ENCODE measurements around the gene WDR7.

Gene WDR7

DNA sequence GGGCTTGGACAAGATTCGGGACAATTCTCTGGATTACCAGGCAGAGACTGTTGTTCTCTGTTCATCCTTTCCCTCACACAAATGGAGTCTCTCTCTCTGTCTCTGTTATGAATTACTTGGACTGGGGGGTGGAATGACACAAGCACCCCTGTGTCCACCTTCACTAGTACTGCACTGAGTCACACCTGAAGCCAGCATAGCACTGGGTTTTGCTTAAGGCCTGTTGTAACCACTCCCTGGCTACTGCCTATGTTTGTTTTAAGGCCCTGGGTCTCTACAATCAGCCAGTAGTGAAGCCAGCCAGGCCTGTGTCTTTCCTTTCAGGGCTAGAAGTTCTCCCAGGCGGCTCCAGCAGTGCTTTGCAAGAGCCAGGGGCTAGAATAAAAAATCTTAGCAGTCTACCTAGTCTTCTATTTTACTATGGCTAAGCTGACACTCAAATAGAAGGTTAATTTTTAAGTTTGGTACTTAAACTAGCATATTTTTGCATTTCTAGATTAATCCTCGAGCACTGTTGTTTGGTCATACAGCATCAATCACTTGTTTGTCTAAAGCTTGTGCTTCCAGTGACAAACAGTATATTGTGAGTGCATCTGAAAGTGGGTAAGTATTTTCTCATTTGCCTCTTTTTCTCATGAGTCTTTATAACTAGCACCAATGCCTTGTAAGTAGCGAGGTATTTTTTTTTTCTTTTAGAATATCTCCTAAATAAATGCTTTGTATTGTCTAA is 27.8 kb downstream of the WDR7 start:
- WGBS, 2 experiments, result 91% methylated on average over 3 of the region's 4 CpGs
- H3K4me1 ChIP-seq (ENCODE audit: control insufficient read depth, insufficient read depth, low read length), result no peaks in the 10 kb centered on the region
- no peak overlapping the region for H3K27ac ChIP-seq (ENCODE audit: insufficient read depth, low read depth, low read length, poor library complexity, severe bottlenecking)
- H3K4me3 ChIP-seq (ENCODE audit: insufficient read depth, low read depth, low read length), result no peak overlapping the region
- no peaks in the 10 kb centered on the region for H3K27me3 ChIP-seq (ENCODE audit: control insufficient read depth, insufficient read depth, low read length, poor library complexity, severe bottlenecking)
- no peaks in the 10 kb centered on the region for H3K36me3 ChIP-seq (ENCODE audit: control insufficient read depth, insufficient read depth, low read length)
- H3K9me3 ChIP-seq (ENCODE audit: control insufficient read depth, low read length), result no peaks in the 10 kb centered on the region

DNA sequence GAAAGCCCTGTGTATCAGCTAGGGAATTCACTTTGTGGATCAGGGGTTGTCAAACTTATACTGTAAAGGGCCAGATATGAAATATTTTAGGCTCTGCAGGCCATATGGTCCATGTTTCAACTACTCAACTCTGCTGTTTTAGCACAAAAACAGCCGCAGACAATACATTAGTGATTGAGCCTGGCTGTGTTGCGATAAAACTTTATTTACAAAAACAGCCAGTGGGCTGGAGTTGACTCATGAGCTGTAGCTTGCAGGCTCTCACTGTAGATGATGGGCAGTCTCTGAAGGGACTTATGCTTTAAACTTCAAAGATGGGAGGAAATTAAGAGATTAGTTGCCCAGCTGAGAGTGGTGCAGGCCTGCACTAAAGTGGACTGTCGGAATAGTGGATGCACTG is 33.1 kb downstream of the WDR7 start:
- 96 to 97% methylated on average over 3 of the region's 3 CpGs for WGBS, 2 experiments
- no peak overlapping the region for H3K4me3 ChIP-seq (ENCODE audit: insufficient read depth, low read depth, low read length)

DNA sequence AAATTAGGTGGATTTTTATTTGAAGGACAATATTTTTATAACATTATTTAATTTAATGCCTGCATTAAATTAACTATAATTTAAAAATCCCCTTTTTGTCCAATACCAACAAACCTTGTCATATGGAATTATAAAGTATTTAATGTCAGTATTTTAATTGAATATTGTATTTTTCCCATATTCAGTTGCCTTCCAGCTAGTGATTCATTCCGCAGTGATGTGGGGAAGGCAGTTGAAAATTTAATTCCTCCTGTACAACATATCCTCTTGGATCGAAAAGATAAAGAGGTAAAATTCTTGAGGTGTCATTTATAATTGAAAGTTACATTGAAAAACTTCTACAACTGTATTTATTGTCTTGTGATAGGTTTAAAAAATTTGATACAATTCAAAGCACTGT is 40.4 kb downstream of the WDR7 start:
- Histone ChIP-seq H3K4me1 (ENCODE audit: control insufficient read depth, insufficient read depth, low read length) (no peaks in the 10 kb centered on the region), H3K4me3 (ENCODE audit: insufficient read depth, low read depth, low read length) (no peak overlapping the region), H3K27me3 (ENCODE audit: control insufficient read depth, insufficient read depth, low read length, poor library complexity, severe bottlenecking) (no peaks in the 10 kb centered on the region), H3K27ac (ENCODE audit: insufficient read depth, low read depth, low read length, poor library complexity, severe bottlenecking) (no peak overlapping the region), H3K9me3 (ENCODE audit: control insufficient read depth, low read length) (no peaks in the 10 kb centered on the region), H3K36me3 (ENCODE audit: control insufficient read depth, insufficient read depth, low read length) (no peaks in the 10 kb centered on the region)
- WGBS, 2 experiments, result 100% methylated on average over 2 of the region's 2 CpGs; no CpG with 5 or more reads in 1 of the 2 experiments

More for the DNA sequence above, 33.1 kb downstream of the WDR7 start:
- H3K36me3 ChIP-seq (ENCODE audit: control insufficient read depth, insufficient read depth, low read length), result no peaks in the 10 kb centered on the region
- H3K27me3 ChIP-seq (ENCODE audit: control insufficient read depth, insufficient read depth, low read length, poor library complexity, severe bottlenecking), result no peaks in the 10 kb centered on the region
- H3K9me3 ChIP-seq (ENCODE audit: control insufficient read depth, low read length), result no peaks in the 10 kb centered on the region
- no peaks in the 10 kb centered on the region for H3K4me1 ChIP-seq (ENCODE audit: control insufficient read depth, insufficient read depth, low read length)
- H3K27ac ChIP-seq (ENCODE audit: insufficient read depth, low read depth, low read length, poor library complexity, severe bottlenecking), result no peak overlapping the region

DNA sequence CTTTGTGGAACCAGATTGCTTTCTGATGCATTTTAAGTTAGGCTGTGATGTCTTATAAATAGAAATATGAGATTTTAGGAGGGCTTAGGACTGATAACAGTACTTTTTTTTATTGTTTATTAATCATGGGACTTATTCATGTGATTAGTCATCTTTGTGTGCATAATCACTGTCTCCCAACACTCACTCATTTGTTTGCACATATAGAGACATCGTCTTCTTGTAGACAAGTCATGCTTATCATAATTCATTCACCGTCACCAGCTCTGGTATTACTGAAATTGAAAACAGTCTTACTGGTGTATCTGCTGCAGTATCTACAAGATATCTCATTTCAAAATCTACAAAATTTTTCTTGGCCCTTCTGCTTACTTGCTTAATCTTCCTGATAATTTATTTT is 45.8 kb downstream of the WDR7 start:
- 88 to 90% methylated on average over 2 of the region's 2 CpGs for WGBS, 2 experiments
- H3K27ac ChIP-seq (ENCODE audit: insufficient read depth, low read depth, low read length, poor library complexity, severe bottlenecking), result no peak overlapping the region
- H3K36me3 ChIP-seq (ENCODE audit: control insufficient read depth, insufficient read depth, low read length), result no peaks in the 10 kb centered on the region
- no peak overlapping the region for H3K4me3 ChIP-seq (ENCODE audit: insufficient read depth, low read depth, low read length)
- no peaks in the 10 kb centered on the region for H3K4me1 ChIP-seq (ENCODE audit: control insufficient read depth, insufficient read depth, low read length)
- H3K9me3 ChIP-seq (ENCODE audit: control insufficient read depth, low read length), result no peaks in the 10 kb centered on the region
- no peaks in the 10 kb centered on the region for H3K27me3 ChIP-seq (ENCODE audit: control insufficient read depth, insufficient read depth, low read length, poor library complexity, severe bottlenecking)

DNA sequence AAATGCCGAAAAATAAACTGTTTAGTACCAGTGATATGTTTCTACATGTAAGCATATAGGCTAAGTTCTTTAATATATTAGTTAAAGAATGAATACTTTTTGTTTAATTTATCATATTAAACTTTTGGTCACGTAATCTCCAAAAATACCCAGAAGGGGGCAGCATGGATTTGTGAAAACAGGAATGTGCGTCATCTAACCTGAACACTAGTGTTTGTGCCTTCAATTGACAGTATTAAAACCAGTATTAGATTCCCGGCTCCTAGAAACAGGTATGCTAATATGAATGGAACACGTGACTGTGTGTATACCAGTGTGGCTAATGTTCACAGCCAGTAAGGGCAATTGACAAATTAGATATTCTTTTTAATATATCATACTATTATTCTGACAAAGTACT is 51.8 kb downstream of the WDR7 start:
- H3K9me3 ChIP-seq (ENCODE audit: control insufficient read depth, low read length), result no peaks in the 10 kb centered on the region
- 76 to 89% methylated on average over 5 of the region's 5 CpGs for WGBS, 2 experiments

DNA sequence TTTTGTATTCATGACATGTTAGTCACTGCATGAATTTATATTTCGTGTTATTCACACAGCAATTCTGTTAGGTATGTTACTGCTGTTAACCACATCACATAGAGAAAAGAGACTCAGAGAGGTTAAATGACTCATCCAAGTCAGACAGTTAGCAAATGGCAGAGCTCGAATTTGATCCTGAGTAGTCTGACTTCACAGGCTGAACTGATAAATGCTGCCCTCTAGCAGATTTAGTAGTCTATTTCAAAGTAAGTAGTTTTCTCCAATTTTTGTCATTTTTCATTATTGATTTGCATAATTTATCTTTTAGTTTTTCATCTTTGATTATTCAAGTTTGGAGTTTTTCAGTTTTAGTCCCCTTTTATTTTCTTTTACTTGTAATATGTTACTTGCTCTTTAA is 58.3 kb downstream of the WDR7 start:
- 88 to 92% methylated on average over 1 to 2 of the region's 2 CpGs for WGBS, 2 experiments
- H3K27ac ChIP-seq (ENCODE audit: insufficient read depth, low read depth, low read length, poor library complexity, severe bottlenecking), result no peak overlapping the region

More for the DNA sequence above, 51.8 kb downstream of the WDR7 start:
- no peak overlapping the region for H3K4me3 ChIP-seq (ENCODE audit: insufficient read depth, low read depth, low read length)
- H3K36me3 ChIP-seq (ENCODE audit: control insufficient read depth, insufficient read depth, low read length), result no peaks in the 10 kb centered on the region
- H3K27me3 ChIP-seq (ENCODE audit: control insufficient read depth, insufficient read depth, low read length, poor library complexity, severe bottlenecking), result no peaks in the 10 kb centered on the region
- H3K4me1 ChIP-seq (ENCODE audit: control insufficient read depth, insufficient read depth, low read length), result no peaks in the 10 kb centered on the region
- H3K27ac ChIP-seq (ENCODE audit: insufficient read depth, low read depth, low read length, poor library complexity, severe bottlenecking), result no peak overlapping the region

DNA sequence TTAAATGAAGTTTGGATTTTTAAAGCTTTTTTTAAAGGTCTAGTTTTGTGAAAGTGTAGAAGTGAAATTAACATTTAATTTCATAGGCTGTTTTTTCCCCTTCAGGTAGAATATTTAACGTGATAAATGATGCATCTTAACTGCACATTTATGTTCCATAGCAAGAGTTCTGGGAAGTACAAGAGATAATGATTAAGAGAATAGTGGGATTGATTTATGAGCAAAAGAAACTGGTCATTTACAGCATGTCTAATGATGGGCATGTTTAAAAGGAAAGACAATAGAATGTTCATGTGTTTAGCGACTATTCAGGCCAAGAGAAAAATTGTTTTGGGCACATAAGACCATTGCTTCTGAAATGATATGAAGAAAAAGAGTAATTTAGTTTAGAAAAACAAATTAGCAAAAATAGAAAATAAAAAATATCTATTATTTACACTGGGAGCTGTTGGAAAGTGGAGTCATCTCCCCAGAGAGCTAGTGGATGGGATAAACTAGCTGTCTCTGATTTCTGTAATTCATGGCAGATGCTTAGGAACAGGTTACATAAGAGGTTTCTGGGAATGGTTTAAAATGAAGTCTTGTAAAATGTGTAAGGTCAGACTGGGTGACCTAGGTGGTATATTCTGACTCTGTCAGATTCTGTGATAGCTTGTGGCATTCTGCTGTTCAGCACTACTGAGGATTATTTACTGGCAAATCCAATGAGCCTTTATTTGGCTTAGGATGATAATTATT is 60.7 kb downstream of the WDR7 start:
- Histone ChIP-seq H3K27ac (ENCODE audit: insufficient read depth, low read depth, low read length, poor library complexity, severe bottlenecking) (no peak overlapping the region), H3K4me3 (ENCODE audit: insufficient read depth, low read depth, low read length) (no peak overlapping the region), H3K27me3 (ENCODE audit: control insufficient read depth, insufficient read depth, low read length, poor library complexity, severe bottlenecking) (no peaks in the 10 kb centered on the region), H3K36me3 (ENCODE audit: control insufficient read depth, insufficient read depth, low read length) (no peaks in the 10 kb centered on the region), H3K9me3 (ENCODE audit: control insufficient read depth, low read length) (no peaks in the 10 kb centered on the region), H3K4me1 (ENCODE audit: control insufficient read depth, insufficient read depth, low read length) (no peaks in the 10 kb centered on the region)
- 100% methylated on average over 2 of the region's 2 CpGs for WGBS, 2 experiments

More for the DNA sequence above, 58.3 kb downstream of the WDR7 start:
- Histone ChIP-seq H3K4me3 (ENCODE audit: insufficient read depth, low read depth, low read length) (no peak overlapping the region), H3K9me3 (ENCODE audit: control insufficient read depth, low read length) (no peaks in the 10 kb centered on the region), H3K27me3 (ENCODE audit: control insufficient read depth, insufficient read depth, low read length, poor library complexity, severe bottlenecking) (no peaks in the 10 kb centered on the region), H3K36me3 (ENCODE audit: control insufficient read depth, insufficient read depth, low read length) (no peaks in the 10 kb centered on the region), H3K4me1 (ENCODE audit: control insufficient read depth, insufficient read depth, low read length) (no peaks in the 10 kb centered on the region)

DNA sequence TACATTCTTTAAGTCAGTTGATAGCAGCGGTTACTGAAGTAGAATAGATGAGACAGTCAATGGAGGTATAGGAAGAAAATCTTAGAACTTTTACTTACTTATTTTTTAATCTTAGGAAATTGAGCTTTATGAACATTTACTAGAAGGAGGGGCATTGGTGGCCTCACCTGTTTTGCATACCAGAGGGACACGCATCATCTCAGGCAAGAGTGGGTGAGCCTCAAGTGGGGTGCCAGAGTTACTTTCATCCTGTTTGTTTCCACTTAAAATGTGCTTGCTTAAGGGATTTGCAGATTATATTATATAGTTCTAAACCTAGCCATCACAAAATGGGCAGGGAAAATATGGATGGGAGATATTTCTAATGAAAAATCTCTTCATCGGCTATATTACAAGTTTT is 61.6 kb downstream of the WDR7 start:
- 90 to 91% methylated on average over 1 of the region's 3 CpGs for WGBS, 2 experiments
- Histone ChIP-seq H3K4me1 (ENCODE audit: control insufficient read depth, insufficient read depth, low read length) (no peaks in the 10 kb centered on the region), H3K27ac (ENCODE audit: insufficient read depth, low read depth, low read length, poor library complexity, severe bottlenecking) (no peak overlapping the region), H3K36me3 (ENCODE audit: control insufficient read depth, insufficient read depth, low read length) (no peaks in the 10 kb centered on the region), H3K9me3 (ENCODE audit: control insufficient read depth, low read length) (no peaks in the 10 kb centered on the region), H3K27me3 (ENCODE audit: control insufficient read depth, insufficient read depth, low read length, poor library complexity, severe bottlenecking) (no peaks in the 10 kb centered on the region), H3K4me3 (ENCODE audit: insufficient read depth, low read depth, low read length) (no peak overlapping the region)

DNA sequence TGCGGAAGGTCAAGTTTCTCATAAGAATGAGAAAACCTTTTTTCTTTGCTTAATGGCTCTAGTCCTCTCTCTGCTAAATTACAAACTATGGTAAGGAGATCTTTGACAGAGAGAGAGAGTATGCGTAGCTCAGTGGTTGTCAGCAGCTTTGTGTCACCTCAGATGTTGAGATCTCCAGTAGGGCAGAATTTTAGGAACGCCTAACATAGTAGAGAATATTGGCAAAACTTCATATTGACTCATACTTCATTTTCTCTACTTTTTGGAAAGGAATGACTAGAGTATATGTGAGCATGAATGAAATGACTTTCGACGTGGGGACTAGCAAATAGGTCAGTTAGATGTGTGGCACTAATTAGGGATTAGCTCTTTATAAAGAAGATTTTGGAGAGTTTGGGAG is 64.0 kb downstream of the WDR7 start:
- Histone ChIP-seq H3K4me1 (ENCODE audit: control insufficient read depth, insufficient read depth, low read length) (no peaks in the 10 kb centered on the region), H3K4me3 (ENCODE audit: insufficient read depth, low read depth, low read length) (no peak overlapping the region), H3K27me3 (ENCODE audit: control insufficient read depth, insufficient read depth, low read length, poor library complexity, severe bottlenecking) (no peaks in the 10 kb centered on the region), H3K36me3 (ENCODE audit: control insufficient read depth, insufficient read depth, low read length) (no peaks in the 10 kb centered on the region), H3K9me3 (ENCODE audit: control insufficient read depth, low read length) (no peaks in the 10 kb centered on the region), H3K27ac (ENCODE audit: insufficient read depth, low read depth, low read length, poor library complexity, severe bottlenecking) (no peak overlapping the region)
- WGBS, 2 experiments, result 89 to 96% methylated on average over 4 to 5 of the region's 5 CpGs

DNA sequence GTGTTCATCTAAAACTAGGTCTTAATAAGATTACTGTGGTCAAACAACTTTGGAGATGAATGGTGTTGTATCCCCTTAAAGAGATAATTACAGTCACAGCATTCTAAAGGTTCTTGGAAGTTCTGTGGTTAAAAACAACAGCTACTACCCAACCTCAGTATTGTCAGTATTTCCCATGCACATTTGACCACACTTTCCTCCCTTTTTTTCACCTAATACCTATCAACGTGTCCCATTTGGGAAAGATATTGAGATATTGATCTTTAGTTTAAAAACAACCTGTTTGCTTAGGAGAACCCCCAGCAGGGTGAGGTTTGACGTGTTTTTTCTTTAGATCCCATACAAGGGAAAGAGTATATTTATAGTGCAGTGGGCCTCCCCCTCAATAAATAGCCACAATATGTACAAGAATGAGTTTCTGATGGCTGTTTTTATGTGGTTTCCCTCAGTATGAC is 65.6 kb downstream of the WDR7 start:
- WGBS, 2 experiments, result 87 to 90% methylated on average over 2 of the region's 2 CpGs
- Histone ChIP-seq H3K4me3 (ENCODE audit: insufficient read depth, low read depth, low read length) (no peak overlapping the region), H3K4me1 (ENCODE audit: control insufficient read depth, insufficient read depth, low read length) (no peaks in the 10 kb centered on the region), H3K36me3 (ENCODE audit: control insufficient read depth, insufficient read depth, low read length) (no peaks in the 10 kb centered on the region), H3K27me3 (ENCODE audit: control insufficient read depth, insufficient read depth, low read length, poor library complexity, severe bottlenecking) (no peaks in the 10 kb centered on the region), H3K27ac (ENCODE audit: insufficient read depth, low read depth, low read length, poor library complexity, severe bottlenecking) (no peak overlapping the region), H3K9me3 (ENCODE audit: control insufficient read depth, low read length) (no peaks in the 10 kb centered on the region)

All from ectodermal cell (in vitro differentiated cells).